Lower leg skin (tissue), 4 donors: ENCODE results near the gene PRKAA1. TPM values are rescaled to one million over a fixed set of nuclear protein-coding genes. Genes with fewer than 3 reads are reported as not detected.

Experiments
- DNase-seq, 2 donors: peaks; one replicate each; pipeline ENCODE4 v3.0.0-alpha.2; 2019; ENCODE audit warnings: low spot score in 2 of 2
- H3K4me3 ChIP-seq: fragments of 200-600 bp; sonication (generic); 2 replicates; pipeline ENCODE4 v1.5.1; 2017; ENCODE audit warnings: mild to moderate bottlenecking, low read depth; ENCODE audit not compliant: poor library complexity, severe bottlenecking
- POLR2A ChIP-seq, 2 donors: fragments of 450-650 bp; IDR thresholded peaks; one replicate each; pipeline ENCODE4 v1.6.1; 2016 to 2017; ENCODE audit warnings: antibody characterized with exemption in 2 of 2, mild to moderate bottlenecking in 1 of 2, moderate library complexity in 1 of 2
- WGBS, 2 donors: methylation state at CpG; one replicate each; pipeline ENCODE4 v1.1.5; 2018; 5-methylcytosine and 5-hydroxymethylcytosine counted together
- intact Hi-C: fragments of 100-400 bp; cut with DNase I; formaldehyde crosslinking; loops from one replicate; pipeline ENCODE4 v1.15.0; 2023; ENCODE audit warnings: low total_unique reads
- total RNA-seq, 4 donors: library from RNA; depleted of rRNA; stranded (reverse); fragments of >200 nt; gene quantifications; one replicate each; pipeline ENCODE4 v1.1.0, GENCODE V29; 2016
- TF ChIP-seq, protein P1 (sequence below), 3 donors: fragments of 450-650 bp; IDR thresholded peaks; one replicate each; pipeline ENCODE4 v1.5.1; 2016; ENCODE audit warnings: antibody characterized with exemption in 3 of 3, mild to moderate bottlenecking in 3 of 3, moderate library complexity in 2 of 3

Gene PRKAA1
- 10 to 100 TPM; 44.8 to 60.0 (median 54.9) TPM for total RNA-seq

GRCh38 chr5:40798012-40798800 is at the start of gene PRKAA1:
TSS of gene PRKAA1 (minus strand) at chr5:40798374. CDS start at chr5:40798189, 185 bp downstream.
- WGBS, 2 donors = 0% methylated on average over 32 to 43 of the region's 70 CpGs
- TF ChIP-seq, protein P1, sequence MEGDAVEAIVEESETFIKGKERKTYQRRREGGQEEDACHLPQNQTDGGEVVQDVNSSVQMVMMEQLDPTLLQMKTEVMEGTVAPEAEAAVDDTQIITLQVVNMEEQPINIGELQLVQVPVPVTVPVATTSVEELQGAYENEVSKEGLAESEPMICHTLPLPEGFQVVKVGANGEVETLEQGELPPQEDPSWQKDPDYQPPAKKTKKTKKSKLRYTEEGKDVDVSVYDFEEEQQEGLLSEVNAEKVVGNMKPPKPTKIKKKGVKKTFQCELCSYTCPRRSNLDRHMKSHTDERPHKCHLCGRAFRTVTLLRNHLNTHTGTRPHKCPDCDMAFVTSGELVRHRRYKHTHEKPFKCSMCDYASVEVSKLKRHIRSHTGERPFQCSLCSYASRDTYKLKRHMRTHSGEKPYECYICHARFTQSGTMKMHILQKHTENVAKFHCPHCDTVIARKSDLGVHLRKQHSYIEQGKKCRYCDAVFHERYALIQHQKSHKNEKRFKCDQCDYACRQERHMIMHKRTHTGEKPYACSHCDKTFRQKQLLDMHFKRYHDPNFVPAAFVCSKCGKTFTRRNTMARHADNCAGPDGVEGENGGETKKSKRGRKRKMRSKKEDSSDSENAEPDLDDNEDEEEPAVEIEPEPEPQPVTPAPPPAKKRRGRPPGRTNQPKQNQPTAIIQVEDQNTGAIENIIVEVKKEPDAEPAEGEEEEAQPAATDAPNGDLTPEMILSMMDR (IDR thresholded peaks at IDR 0.05) = no peak
- peak in 1 of 2 donors; percentile 35 for TF ChIP-seq POLR2A (IDR thresholded peaks at IDR 0.05)
- intact Hi-C loops = no loop called here
- peak; percentile 78 to 96 for DNase-seq
- peak within 1 kb of the TSS; percentile 95 for H3K4me3 ChIP-seq

- TF ChIP-seq, protein P1 (IDR thresholded peaks at IDR 0.05) = no peak
- TF ChIP-seq POLR2A (IDR thresholded peaks at IDR 0.05) = no peak
- intact Hi-C loops = no loop called here
- no peak overlapping the region for H3K4me3 ChIP-seq
- 94% methylated on average over 1 of the region's 1 CpG for WGBS, 2 donors
- no peak for DNase-seq
Measured at GRCh38 chr5:40847525-40847924, 49.4 kb upstream of the PRKAA1 start.

- no peak overlapping the region for H3K4me3 ChIP-seq
- 87 to 96% methylated on average over 2 of the region's 2 CpGs for WGBS, 2 donors
- TF ChIP-seq POLR2A (IDR thresholded peaks at IDR 0.05) = no peak
- TF ChIP-seq, protein P1 (IDR thresholded peaks at IDR 0.05) = no peak
- DNase-seq = no peak
- intact Hi-C loops = no loop called here
Measured at GRCh38 chr5:40846371-40846770, 48.2 kb upstream of the PRKAA1 start.

GRCh38 chr5:40844565-40844964 is 46.4 kb upstream of the PRKAA1 start:
- DNase-seq = no peak
- WGBS, 2 donors = 87 to 97% methylated on average over 4 of the region's 4 CpGs
- TF ChIP-seq POLR2A (IDR thresholded peaks at IDR 0.05) = no peak
- TF ChIP-seq, protein P1 (IDR thresholded peaks at IDR 0.05) = no peak
- intact Hi-C loops = no loop called here
- no peak overlapping the region for H3K4me3 ChIP-seq

DNA sequence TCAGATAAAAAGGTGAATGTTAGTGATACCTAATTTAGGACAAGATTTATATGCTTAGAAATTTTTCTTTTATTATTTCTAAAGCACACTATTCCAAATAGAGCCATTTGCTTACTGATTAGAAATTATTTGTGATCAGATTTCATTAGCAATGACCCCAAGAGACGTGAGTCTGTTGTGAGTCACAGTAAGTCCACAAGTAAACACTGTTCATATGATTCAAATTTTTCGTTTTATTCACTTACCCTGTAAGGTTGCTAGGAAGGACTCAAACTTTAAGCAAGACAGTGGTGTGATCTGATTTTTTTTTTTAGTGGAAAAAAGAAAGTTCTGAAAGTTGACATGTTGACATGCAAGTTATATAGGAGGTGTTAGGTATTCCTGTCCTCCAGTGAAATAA is 44.2 kb upstream of the PRKAA1 start:
- TF ChIP-seq, protein P1 (IDR thresholded peaks at IDR 0.05) = no peak
- TF ChIP-seq POLR2A (IDR thresholded peaks at IDR 0.05) = no peak
- H3K4me3 ChIP-seq = no peak overlapping the region
- DNase-seq = no peak
- intact Hi-C loops = no loop called here
- 41 to 51% methylated on average over 2 of the region's 2 CpGs for WGBS, 2 donors
